Fibroblast of lung (primary cell): Measurements from ENCODE around the gene ALDH5A1.

Source experiments
- EZH2 ChIP-seq: IDR thresholded peaks from 2 replicates; pipeline ENCODE4 v1.5.1; 2012; ENCODE audit warnings: low read length, control low read depth, mild to moderate bottlenecking; ENCODE audit errors: missing control alignments
- TF ChIP-seq, protein P1 (sequence below), 2 donors: IDR thresholded peaks in 1 of 2; conservative IDR thresholded peaks in 1 of 2; 1 replicate in 1 of 2; 2 replicates in 1 of 2; pipeline ENCODE4 v1.5.1; 2011 to 2012; ENCODE audit warnings: low read length in 2 of 2, control low read depth in 1 of 2, inconsistent platforms in 1 of 2, low read depth in 1 of 2, mild to moderate bottlenecking in 1 of 2

DNA sequence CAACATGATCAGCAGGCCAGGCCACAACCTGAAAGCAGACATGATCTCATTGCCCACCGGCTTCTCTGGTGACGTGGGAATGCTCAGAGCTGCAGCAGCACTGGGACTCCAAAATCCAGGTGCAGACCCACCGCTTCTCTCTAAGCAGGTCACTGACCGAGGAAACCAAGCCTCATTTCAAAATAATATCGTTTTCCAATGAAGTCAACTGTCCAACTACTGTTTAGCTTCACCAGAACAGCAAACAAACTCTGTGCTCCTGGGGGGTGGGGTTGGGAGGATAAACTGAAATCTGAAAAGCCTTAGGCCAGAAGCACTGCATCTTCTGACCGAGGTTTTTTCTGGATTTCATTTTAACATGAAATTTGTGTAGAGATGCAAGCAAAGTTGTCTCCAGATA is 5.3 kb upstream of the ALDH5A1 start, which contains the start of gene GPLD1:
- TF ChIP-seq, protein P1, sequence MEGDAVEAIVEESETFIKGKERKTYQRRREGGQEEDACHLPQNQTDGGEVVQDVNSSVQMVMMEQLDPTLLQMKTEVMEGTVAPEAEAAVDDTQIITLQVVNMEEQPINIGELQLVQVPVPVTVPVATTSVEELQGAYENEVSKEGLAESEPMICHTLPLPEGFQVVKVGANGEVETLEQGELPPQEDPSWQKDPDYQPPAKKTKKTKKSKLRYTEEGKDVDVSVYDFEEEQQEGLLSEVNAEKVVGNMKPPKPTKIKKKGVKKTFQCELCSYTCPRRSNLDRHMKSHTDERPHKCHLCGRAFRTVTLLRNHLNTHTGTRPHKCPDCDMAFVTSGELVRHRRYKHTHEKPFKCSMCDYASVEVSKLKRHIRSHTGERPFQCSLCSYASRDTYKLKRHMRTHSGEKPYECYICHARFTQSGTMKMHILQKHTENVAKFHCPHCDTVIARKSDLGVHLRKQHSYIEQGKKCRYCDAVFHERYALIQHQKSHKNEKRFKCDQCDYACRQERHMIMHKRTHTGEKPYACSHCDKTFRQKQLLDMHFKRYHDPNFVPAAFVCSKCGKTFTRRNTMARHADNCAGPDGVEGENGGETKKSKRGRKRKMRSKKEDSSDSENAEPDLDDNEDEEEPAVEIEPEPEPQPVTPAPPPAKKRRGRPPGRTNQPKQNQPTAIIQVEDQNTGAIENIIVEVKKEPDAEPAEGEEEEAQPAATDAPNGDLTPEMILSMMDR (conservative IDR thresholded peaks at IDR 0.05 in 1 of 2, IDR thresholded peaks at IDR 0.05 in 1 of 2; ENCODE audit: low read depth in 1 of 2, low read length in 2 of 2) = no peak
- no peak for TF ChIP-seq EZH2
